Measurements from ENCODE around the gene SIPA1.

Gene SIPA1

GRCh38 chr11:65696802-65697552, 59.1 kb downstream of the SIPA1 start:
- H2AK5ac ChIP-seq (ENCODE audit: low read length) = no peak overlapping the region
- H3K14ac ChIP-seq (ENCODE audit: low read length) = no peak overlapping the region
- no peaks in the 10 kb centered on the region for H3K27me3 ChIP-seq (ENCODE audit: insufficient read depth, low read length)
- H4K91ac ChIP-seq (ENCODE audit: low read depth, low read length) = no peak overlapping the region
- H4K12ac ChIP-seq (ENCODE audit: low read depth, low read length) = no peak overlapping the region
- no peak for DNase-seq
- no peaks in the 10 kb centered on the region for H3K36me3 ChIP-seq (ENCODE audit: control insufficient read depth in 1 of 2, insufficient read depth in 2 of 2, low read length in 2 of 2)
- WGBS (ENCODE audit: extremely low coverage, insufficient coverage, insufficient read length) = no CpG with 5 or more reads among the region's 5 CpGs
- H3K4me3 ChIP-seq (ENCODE audit: low read depth, low read length) = no peak overlapping the region
- H3K23ac ChIP-seq (ENCODE audit: low read length) = no peak overlapping the region
- no peak overlapping the region for H3K27ac ChIP-seq (ENCODE audit: low read depth, low read length)
- no peaks in the 10 kb centered on the region for H3K79me1 ChIP-seq (ENCODE audit: low read length)
- no peak overlapping the region for H3K18ac ChIP-seq (ENCODE audit: low read length)
- H3K79me2 ChIP-seq (ENCODE audit: control insufficient read depth, insufficient read depth, low read length, poor library complexity) = no peaks in the 10 kb centered on the region
- peaks cover 5% of the 10 kb centered on the region for H3K9me3 ChIP-seq (ENCODE audit: insufficient read depth, low read depth, low read length)
- H3K4me2 ChIP-seq (ENCODE audit: low read length) = no peak overlapping the region
- H3K4me1 ChIP-seq (ENCODE audit: control insufficient read depth in 1 of 2, insufficient read depth in 2 of 2, low read length in 2 of 2) = peaks cover 4 to 5% of the 10 kb centered on the region in 2 experiments
- H2BK120ac ChIP-seq (ENCODE audit: insufficient read depth, low read length, poor library complexity) = no peak overlapping the region
- no peak overlapping the region for H2BK5ac ChIP-seq (ENCODE audit: low read depth, low read length, poor library complexity)
- no peak overlapping the region for H4K8ac ChIP-seq (ENCODE audit: low read depth, low read length)
- H3K9ac ChIP-seq (ENCODE audit: low read length) = no peak overlapping the region
- H2AFZ ChIP-seq (ENCODE audit: insufficient read depth, low read length, poor library complexity) = no peak overlapping the region
- no peak overlapping the region for H2BK12ac ChIP-seq (ENCODE audit: low read length)
- H3K4ac ChIP-seq (ENCODE audit: low read depth, low read length) = no peak overlapping the region

GRCh38 chr11:65698205-65698604, 60.3 kb downstream of the SIPA1 start:
- no peak overlapping the region for H4K12ac ChIP-seq (ENCODE audit: low read depth, low read length)
- no peak overlapping the region for H2BK5ac ChIP-seq (ENCODE audit: low read depth, low read length, poor library complexity)
- H3K14ac ChIP-seq (ENCODE audit: low read length) = no peak overlapping the region
- H2BK12ac ChIP-seq (ENCODE audit: low read length) = no peak overlapping the region
- H3K4me3 ChIP-seq (ENCODE audit: low read depth, low read length) = no peak overlapping the region
- no CpG with 5 or more reads among the region's 8 CpGs for WGBS (ENCODE audit: extremely low coverage, insufficient coverage, insufficient read length)
- DNase-seq = peak; percentile 31 to 56
- no peak overlapping the region for H4K8ac ChIP-seq (ENCODE audit: low read depth, low read length)
- H4K91ac ChIP-seq (ENCODE audit: low read depth, low read length) = no peak overlapping the region
- no peak overlapping the region for H3K23ac ChIP-seq (ENCODE audit: low read length)
- no peaks in the 10 kb centered on the region for H3K36me3 ChIP-seq (ENCODE audit: control insufficient read depth in 1 of 2, insufficient read depth in 2 of 2, low read length in 2 of 2)
- H2AK5ac ChIP-seq (ENCODE audit: low read length) = no peak overlapping the region
- H3K18ac ChIP-seq (ENCODE audit: low read length) = no peak overlapping the region
- H3K79me2 ChIP-seq (ENCODE audit: control insufficient read depth, insufficient read depth, low read length, poor library complexity) = no peaks in the 10 kb centered on the region
- no peak overlapping the region for H2AFZ ChIP-seq (ENCODE audit: insufficient read depth, low read length, poor library complexity)
- H3K4ac ChIP-seq (ENCODE audit: low read depth, low read length) = no peak overlapping the region
- no peak overlapping the region for H3K27ac ChIP-seq (ENCODE audit: low read depth, low read length)
- H3K9ac ChIP-seq (ENCODE audit: low read length) = no peak overlapping the region
- no peak overlapping the region for H2BK120ac ChIP-seq (ENCODE audit: insufficient read depth, low read length, poor library complexity)
- H3K79me1 ChIP-seq (ENCODE audit: low read length) = no peaks in the 10 kb centered on the region
- H3K4me2 ChIP-seq (ENCODE audit: low read length) = no peak overlapping the region
- peaks cover 5% of the 10 kb centered on the region for H3K9me3 ChIP-seq (ENCODE audit: insufficient read depth, low read depth, low read length)
- H3K4me1 ChIP-seq (ENCODE audit: control insufficient read depth in 1 of 2, insufficient read depth in 2 of 2, low read length in 2 of 2) = no peaks in the 10 kb centered on the region
- H3K27me3 ChIP-seq (ENCODE audit: insufficient read depth, low read length) = no peaks in the 10 kb centered on the region

- no CpG with 5 or more reads among the region's 7 CpGs for WGBS (ENCODE audit: extremely low coverage, insufficient coverage, insufficient read length)
These were observed 61.4 kb downstream of the SIPA1 start for GRCh38 chr11:65699306-65699705.

GRCh38 chr11:65700399-65700798, 62.5 kb downstream of the SIPA1 start:
- Histone ChIP-seq H3K79me1 (ENCODE audit: low read length) (no peaks in the 10 kb centered on the region), H3K4ac (ENCODE audit: low read depth, low read length) (no peak overlapping the region), H3K4me2 (ENCODE audit: low read length) (no peak overlapping the region), H2BK120ac (ENCODE audit: insufficient read depth, low read length, poor library complexity) (no peak overlapping the region), H2BK12ac (ENCODE audit: low read length) (no peak overlapping the region), H3K9me3 (ENCODE audit: insufficient read depth, low read depth, low read length) (peaks cover 5% of the 10 kb centered on the region), H4K12ac (ENCODE audit: low read depth, low read length) (no peak overlapping the region), H3K9ac (ENCODE audit: low read length) (no peak overlapping the region), H4K91ac (ENCODE audit: low read depth, low read length) (no peak overlapping the region), H3K27ac (ENCODE audit: low read depth, low read length) (no peak overlapping the region), H2AFZ (ENCODE audit: insufficient read depth, low read length, poor library complexity) (no peak overlapping the region), H3K14ac (ENCODE audit: low read length) (no peak overlapping the region), H3K4me1 (ENCODE audit: control insufficient read depth in 1 of 2, insufficient read depth in 2 of 2, low read length in 2 of 2) (no peaks in the 10 kb centered on the region), H3K4me3 (ENCODE audit: low read depth, low read length) (no peak overlapping the region), H2AK5ac (ENCODE audit: low read length) (no peak overlapping the region), H3K18ac (ENCODE audit: low read length) (no peak overlapping the region), H2BK5ac (ENCODE audit: low read depth, low read length, poor library complexity) (no peak overlapping the region), H3K36me3 (ENCODE audit: control insufficient read depth in 1 of 2, insufficient read depth in 2 of 2, low read length in 2 of 2) (no peaks in the 10 kb centered on the region), H3K27me3 (ENCODE audit: insufficient read depth, low read length) (no peaks in the 10 kb centered on the region), H3K79me2 (ENCODE audit: control insufficient read depth, insufficient read depth, low read length, poor library complexity) (no peaks in the 10 kb centered on the region), H3K23ac (ENCODE audit: low read length) (no peak overlapping the region), H4K8ac (ENCODE audit: low read depth, low read length) (no peak overlapping the region)
- no peak for DNase-seq
- no CpG with 5 or more reads among the region's 3 CpGs for WGBS (ENCODE audit: extremely low coverage, insufficient coverage, insufficient read length)

More at GRCh38 chr11:65699306-65699705, 61.4 kb downstream of the SIPA1 start:
- Histone ChIP-seq H3K14ac (ENCODE audit: low read length) (no peak overlapping the region), H3K4me2 (ENCODE audit: low read length) (no peak overlapping the region), H3K27me3 (ENCODE audit: insufficient read depth, low read length) (no peaks in the 10 kb centered on the region), H2AFZ (ENCODE audit: insufficient read depth, low read length, poor library complexity) (no peak overlapping the region), H3K79me2 (ENCODE audit: control insufficient read depth, insufficient read depth, low read length, poor library complexity) (no peaks in the 10 kb centered on the region), H3K9me3 (ENCODE audit: insufficient read depth, low read depth, low read length) (peaks cover 5% of the 10 kb centered on the region), H2BK5ac (ENCODE audit: low read depth, low read length, poor library complexity) (no peak overlapping the region), H3K18ac (ENCODE audit: low read length) (no peak overlapping the region), H3K27ac (ENCODE audit: low read depth, low read length) (no peak overlapping the region), H3K36me3 (ENCODE audit: control insufficient read depth in 1 of 2, insufficient read depth in 2 of 2, low read length in 2 of 2) (no peaks in the 10 kb centered on the region), H3K9ac (ENCODE audit: low read length) (no peak overlapping the region), H4K91ac (ENCODE audit: low read depth, low read length) (no peak overlapping the region), H4K8ac (ENCODE audit: low read depth, low read length) (no peak overlapping the region), H4K12ac (ENCODE audit: low read depth, low read length) (no peak overlapping the region), H3K4me1 (ENCODE audit: control insufficient read depth in 1 of 2, insufficient read depth in 2 of 2, low read length in 2 of 2) (no peaks in the 10 kb centered on the region), H2BK12ac (ENCODE audit: low read length) (no peak overlapping the region), H3K4ac (ENCODE audit: low read depth, low read length) (no peak overlapping the region), H2AK5ac (ENCODE audit: low read length) (no peak overlapping the region), H3K79me1 (ENCODE audit: low read length) (no peaks in the 10 kb centered on the region), H2BK120ac (ENCODE audit: insufficient read depth, low read length, poor library complexity) (no peak overlapping the region), H3K23ac (ENCODE audit: low read length) (no peak overlapping the region), H3K4me3 (ENCODE audit: low read depth, low read length) (no peak overlapping the region)
- DNase-seq = no peak
